HepG2 (cell line): Measurements from ENCODE around the gene DAGLB.

Experiments used
- ELF1 ChIP-seq: sonication (generic); formaldehyde crosslinking; IDR thresholded peaks from 2 replicates; pipeline ENCODE4 v1.4.0; 2020; ENCODE audit warnings: missing genetic modification reagents
- EZH2 ChIP-seq: conservative IDR thresholded peaks from 2 replicates; pipeline ENCODE4 v1.6.1; 2012; ENCODE audit warnings: mild to moderate bottlenecking, low read depth, low read length, moderate library complexity
- JUN ChIP-seq: sonication (generic); formaldehyde crosslinking; IDR thresholded peaks from 2 replicates; pipeline ENCODE4 v1.4.0; 2020; ENCODE audit warnings: mild to moderate bottlenecking, missing genetic modification reagents
- ZFY ChIP-seq: sonication (generic); formaldehyde crosslinking; IDR thresholded peaks from 2 replicates; pipeline ENCODE4 v1.4.0; 2020; ENCODE audit warnings: missing genetic modification reagents
- TF ChIP-seq, protein P1 (sequence below): sonication (generic); IDR thresholded peaks from 2 replicates; pipeline ENCODE4 v1.6.1; 2016; ENCODE audit warnings: low read depth, borderline replicate concordance

DNA sequence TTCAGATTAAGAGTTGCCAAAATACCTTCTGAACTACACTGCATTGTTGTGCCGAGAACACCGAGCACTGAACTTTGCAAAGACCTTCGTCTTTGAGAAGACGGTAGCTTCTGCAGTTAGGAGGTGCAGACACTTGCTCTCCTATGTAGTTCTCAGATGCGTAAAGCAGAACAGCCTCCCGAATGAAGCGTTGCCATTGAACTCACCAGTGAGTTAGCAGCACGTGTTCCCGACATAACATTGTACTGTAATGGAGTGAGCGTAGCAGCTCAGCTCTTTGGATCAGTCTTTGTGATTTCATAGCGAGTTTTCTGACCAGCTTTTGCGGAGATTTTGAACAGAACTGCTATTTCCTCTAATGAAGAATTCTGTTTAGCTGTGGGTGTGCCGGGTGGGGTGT, 45.0 kb downstream of the DAGLB start:
- TF ChIP-seq ZFY (CRISPR knock-in tag) = no peak
- TF ChIP-seq JUN (CRISPR knock-in tag) = no peak
- TF ChIP-seq, protein P1, sequence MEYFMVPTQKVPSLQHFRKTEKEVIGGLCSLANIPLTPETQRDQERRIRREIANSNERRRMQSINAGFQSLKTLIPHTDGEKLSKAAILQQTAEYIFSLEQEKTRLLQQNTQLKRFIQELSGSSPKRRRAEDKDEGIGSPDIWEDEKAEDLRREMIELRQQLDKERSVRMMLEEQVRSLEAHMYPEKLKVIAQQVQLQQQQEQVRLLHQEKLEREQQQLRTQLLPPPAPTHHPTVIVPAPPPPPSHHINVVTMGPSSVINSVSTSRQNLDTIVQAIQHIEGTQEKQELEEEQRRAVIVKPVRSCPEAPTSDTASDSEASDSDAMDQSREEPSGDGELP = no peak
- TF ChIP-seq EZH2 = no peak
- TF ChIP-seq ELF1 = no peak
